ENCODE measurements around the gene NME9.

The NME9 gene

GRCh38 chr3:138265745-138266144 lies 63.9 kb downstream of the NME9 start:
- intact Hi-C loops (cut with micrococcal nuclease), result no loop called here
- Mint-ChIP-seq H3K9me3 (no peaks in the 10 kb centered on the region), H3K27ac (no peak overlapping the region), H3K4me3 (no peak overlapping the region), H3K36me3 (ENCODE audit: low read depth) (peaks cover 68% of the 10 kb centered on the region), H3K27me3 (no peaks in the 10 kb centered on the region), H3K4me1 (ENCODE audit: low read depth) (no peaks in the 10 kb centered on the region)

- H3K27ac Mint-ChIP-seq, result no peak overlapping the region
- H3K9me3 Mint-ChIP-seq, result no peaks in the 10 kb centered on the region
- no peaks in the 10 kb centered on the region for H3K27me3 Mint-ChIP-seq
- peaks cover 79% of the 10 kb centered on the region for H3K36me3 Mint-ChIP-seq (ENCODE audit: low read depth)
- H3K4me1 Mint-ChIP-seq (ENCODE audit: low read depth), result no peaks in the 10 kb centered on the region
- intact Hi-C loops (cut with micrococcal nuclease), result no loop called here
- H3K4me3 Mint-ChIP-seq, result no peak overlapping the region
Observed at GRCh38 chr3:138263104-138263503, 66.5 kb downstream of the NME9 start.

GRCh38 chr3:138260611-138261010 lies 69.0 kb downstream of the NME9 start:
- Mint-ChIP-seq H3K27ac (no peak overlapping the region), H3K4me1 (ENCODE audit: low read depth) (no peaks in the 10 kb centered on the region), H3K9me3 (no peaks in the 10 kb centered on the region), H3K36me3 (ENCODE audit: low read depth) (peaks cover 75% of the 10 kb centered on the region), H3K4me3 (no peak overlapping the region), H3K27me3 (no peaks in the 10 kb centered on the region)
- intact Hi-C loops (cut with micrococcal nuclease), result no loop called here

GRCh38 chr3:138259126-138259525 lies 70.5 kb downstream of the NME9 start:
- peaks cover 64% of the 10 kb centered on the region for H3K36me3 Mint-ChIP-seq (ENCODE audit: low read depth)
- no peak overlapping the region for H3K27ac Mint-ChIP-seq
- H3K4me1 Mint-ChIP-seq (ENCODE audit: low read depth), result no peaks in the 10 kb centered on the region
- no peaks in the 10 kb centered on the region for H3K9me3 Mint-ChIP-seq
- H3K27me3 Mint-ChIP-seq, result no peaks in the 10 kb centered on the region
- no peak overlapping the region for H3K4me3 Mint-ChIP-seq
- intact Hi-C loops (cut with micrococcal nuclease), result no loop called here

- Mint-ChIP-seq H3K36me3 (ENCODE audit: low read depth) (peaks cover 60% of the 10 kb centered on the region), H3K9me3 (no peaks in the 10 kb centered on the region), H3K27ac (no peak overlapping the region), H3K4me1 (ENCODE audit: low read depth) (no peaks in the 10 kb centered on the region), H3K4me3 (no peak overlapping the region), H3K27me3 (no peaks in the 10 kb centered on the region)
- intact Hi-C loops (cut with micrococcal nuclease), result no loop called here
Observed at GRCh38 chr3:138257986-138258385, 71.7 kb downstream of the NME9 start.

- intact Hi-C loops (cut with micrococcal nuclease), result no loop called here
- H3K27ac Mint-ChIP-seq, result no peak overlapping the region
- H3K27me3 Mint-ChIP-seq, result no peaks in the 10 kb centered on the region
- no peaks in the 10 kb centered on the region for H3K9me3 Mint-ChIP-seq
- no peak overlapping the region for H3K4me3 Mint-ChIP-seq
- H3K36me3 Mint-ChIP-seq (ENCODE audit: low read depth), result peaks cover 45% of the 10 kb centered on the region
- H3K4me1 Mint-ChIP-seq (ENCODE audit: low read depth), result no peaks in the 10 kb centered on the region
Observed at GRCh38 chr3:138256022-138256421, 73.6 kb downstream of the NME9 start.

GRCh38 chr3:138254216-138254615 lies 75.4 kb downstream of the NME9 start:
- intact Hi-C loops (cut with micrococcal nuclease), result no loop called here
- Mint-ChIP-seq H3K9me3 (no peaks in the 10 kb centered on the region), H3K27me3 (no peaks in the 10 kb centered on the region), H3K27ac (no peak overlapping the region), H3K36me3 (ENCODE audit: low read depth) (peaks cover 42% of the 10 kb centered on the region), H3K4me3 (no peak overlapping the region), H3K4me1 (ENCODE audit: low read depth) (no peaks in the 10 kb centered on the region)

- Mint-ChIP-seq H3K9me3 (no peaks in the 10 kb centered on the region), H3K27ac (no peak overlapping the region), H3K4me1 (ENCODE audit: low read depth) (no peaks in the 10 kb centered on the region), H3K4me3 (no peak overlapping the region), H3K36me3 (ENCODE audit: low read depth) (peaks cover 39% of the 10 kb centered on the region), H3K27me3 (no peaks in the 10 kb centered on the region)
- intact Hi-C loops (cut with micrococcal nuclease), result no loop called here
Observed at GRCh38 chr3:138253609-138254008, 76.0 kb downstream of the NME9 start.
